HG03045 (cell line): Measurements from ENCODE around the gene TTN.

Source experiments
- ATAC-seq: cut with Tn5 transposase; IDR thresholded peaks from one replicate; pipeline ENCODE4 v1.9.1; 2021; ENCODE audit warnings: mild to moderate bottlenecking, moderate library complexity; ENCODE audit not compliant: unreplicated experiment

The TTN gene

GRCh38 chr2:178819147-178819875, 12.1 kb upstream of the TTN start:
- no peak for ATAC-seq

- ATAC-seq: no peak
Measured at GRCh38 chr2:178811901-178812300, 4.7 kb upstream of the TTN start.

- ATAC-seq: no peak
Measured at GRCh38 chr2:178811045-178811444, 3.8 kb upstream of the TTN start.

GRCh38 chr2:178810422-178810821, 3.2 kb upstream of the TTN start:
- no peak for ATAC-seq

GRCh38 chr2:178806543-178806942, 680 bp downstream of the TTN start:
- ATAC-seq: no peak

GRCh38 chr2:178805457-178805856, 1.8 kb downstream of the TTN start:
- no peak for ATAC-seq

- peak; percentile 47 for ATAC-seq
Measured at GRCh38 chr2:178804791-178805190, 2.4 kb downstream of the TTN start.

GRCh38 chr2:178800510-178800909, 6.7 kb downstream of the TTN start:
- ATAC-seq: no peak

GRCh38 chr2:178799305-178799704, 7.9 kb downstream of the TTN start:
- no peak for ATAC-seq

GRCh38 chr2:178796079-178796677, 11.0 kb downstream of the TTN start:
- ATAC-seq: no peak

- no peak for ATAC-seq
Measured at GRCh38 chr2:178787934-178788333, 19.3 kb downstream of the TTN start.

GRCh38 chr2:178787155-178787554, 20.1 kb downstream of the TTN start:
- no peak for ATAC-seq

- no peak for ATAC-seq
Measured at GRCh38 chr2:178783889-178784288, 23.3 kb downstream of the TTN start.

- ATAC-seq: no peak
Measured at GRCh38 chr2:178782236-178782635, 25.0 kb downstream of the TTN start.

GRCh38 chr2:178777577-178777976, 29.6 kb downstream of the TTN start:
- no peak for ATAC-seq

- ATAC-seq: no peak
Measured at GRCh38 chr2:178776751-178777150, 30.5 kb downstream of the TTN start.

- ATAC-seq: no peak
Measured at GRCh38 chr2:178775975-178776374, 31.2 kb downstream of the TTN start.

GRCh38 chr2:178770518-178770917, 36.7 kb downstream of the TTN start:
- ATAC-seq: no peak

- no peak for ATAC-seq
Measured at GRCh38 chr2:178767094-178768060, 39.8 kb downstream of the TTN start.

- no peak for ATAC-seq
Measured at GRCh38 chr2:178764097-178764496, 43.1 kb downstream of the TTN start.

GRCh38 chr2:178761759-178762371, 45.4 kb downstream of the TTN start:
- no peak for ATAC-seq
